ENCODE results near the gene SFTPD.
"Not testable (repeated sequence)": the region's sequence is repeated elsewhere in the genome, so short reads cannot be mapped to it uniquely, and the experiment has no call there.

SFTPD gene

GRCh38 chr10:79927111-79927828 lies 21.6 kb downstream of the SFTPD start:
- Histone ChIP-seq H2AFZ (ENCODE audit: low read depth, low read length) (no peak overlapping the region), H3K4me3 (ENCODE audit: low read length) (no peak overlapping the region), H3K36me3 (ENCODE audit: insufficient read depth, low read length) (no peaks in the 10 kb centered on the region), H3K27me3 (ENCODE audit: insufficient read depth, low read length) (no peaks in the 10 kb centered on the region), H3K4me1 (ENCODE audit: insufficient read depth, low read length) (no peaks in the 10 kb centered on the region), H3K9me3 (ENCODE audit: low read length) (no peaks in the 10 kb centered on the region)

DNA sequence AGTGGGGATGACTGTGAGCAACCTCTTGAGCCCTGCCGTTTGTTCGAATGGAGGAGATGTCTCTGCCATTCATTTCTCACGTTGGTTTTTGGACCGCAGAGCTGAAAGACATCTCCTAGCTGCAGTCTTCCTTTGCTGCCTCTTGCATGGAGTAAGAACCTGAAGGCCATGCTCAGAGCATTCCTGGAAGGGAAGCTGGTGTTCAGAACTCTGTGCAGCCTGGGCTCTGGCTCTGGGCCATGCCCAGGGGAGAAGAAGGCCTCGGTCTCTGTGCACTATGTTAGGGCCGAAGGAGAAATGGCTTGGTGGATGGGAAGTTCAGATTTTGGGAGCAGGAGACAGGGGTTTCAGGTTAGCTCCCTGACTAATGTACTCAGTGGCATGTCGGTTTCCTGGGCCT lies 22.9 kb downstream of the SFTPD start:
- no peaks in the 10 kb centered on the region for H3K27me3 ChIP-seq (ENCODE audit: insufficient read depth, low read length)
- no peak overlapping the region for H2AFZ ChIP-seq (ENCODE audit: low read depth, low read length)
- no peaks in the 10 kb centered on the region for H3K4me1 ChIP-seq (ENCODE audit: insufficient read depth, low read length)
- H3K36me3 ChIP-seq (ENCODE audit: insufficient read depth, low read length) = no peaks in the 10 kb centered on the region
- no peak overlapping the region for H3K4me3 ChIP-seq (ENCODE audit: low read length)
- H3K9me3 ChIP-seq (ENCODE audit: low read length) = no peaks in the 10 kb centered on the region

GRCh38 chr10:79925614-79926013 lies 23.3 kb downstream of the SFTPD start:
- no peak overlapping the region for H3K4me3 ChIP-seq (ENCODE audit: low read length)
- no peaks in the 10 kb centered on the region for H3K9me3 ChIP-seq (ENCODE audit: low read length)
- H3K36me3 ChIP-seq (ENCODE audit: insufficient read depth, low read length) = no peaks in the 10 kb centered on the region
- H2AFZ ChIP-seq (ENCODE audit: low read depth, low read length) = no peak overlapping the region
- H3K4me1 ChIP-seq (ENCODE audit: insufficient read depth, low read length) = no peaks in the 10 kb centered on the region
- H3K27me3 ChIP-seq (ENCODE audit: insufficient read depth, low read length) = no peaks in the 10 kb centered on the region

- Histone ChIP-seq H3K36me3 (ENCODE audit: insufficient read depth, low read length) (no peaks in the 10 kb centered on the region), H3K27me3 (ENCODE audit: insufficient read depth, low read length) (no peaks in the 10 kb centered on the region), H3K4me1 (ENCODE audit: insufficient read depth, low read length) (no peaks in the 10 kb centered on the region), H2AFZ (ENCODE audit: low read depth, low read length) (no peak overlapping the region), H3K4me3 (ENCODE audit: low read length) (no peak overlapping the region), H3K9me3 (ENCODE audit: low read length) (no peaks in the 10 kb centered on the region)
Measured at GRCh38 chr10:79923669-79924068, 25.2 kb downstream of the SFTPD start.

GRCh38 chr10:79923145-79923544 lies 25.8 kb downstream of the SFTPD start:
- Histone ChIP-seq H3K27me3 (ENCODE audit: insufficient read depth, low read length) (no peaks in the 10 kb centered on the region), H3K4me1 (ENCODE audit: insufficient read depth, low read length) (no peaks in the 10 kb centered on the region), H3K36me3 (ENCODE audit: insufficient read depth, low read length) (no peaks in the 10 kb centered on the region), H2AFZ (ENCODE audit: low read depth, low read length) (no peak overlapping the region), H3K4me3 (ENCODE audit: low read length) (no peak overlapping the region), H3K9me3 (ENCODE audit: low read length) (no peaks in the 10 kb centered on the region)

DNA sequence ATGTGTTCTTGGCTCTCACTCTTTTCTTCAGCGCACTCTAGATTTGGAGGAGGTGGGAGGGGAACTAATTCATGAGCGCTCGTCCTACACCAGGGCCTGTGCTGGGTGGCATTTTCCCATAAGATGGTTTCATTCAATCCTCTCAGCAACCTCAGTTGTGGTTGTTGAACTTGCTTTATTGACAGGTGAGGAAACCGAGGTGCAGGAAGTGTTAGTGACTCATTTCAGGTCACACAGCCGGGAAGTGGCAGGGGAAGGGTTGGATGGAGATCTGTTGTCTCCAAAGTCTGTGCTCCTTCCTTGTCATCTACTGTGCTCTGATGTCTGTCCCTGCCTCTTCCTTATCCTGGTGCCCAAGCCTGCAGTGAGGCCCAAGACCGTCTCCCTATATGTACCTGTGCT lies 26.9 kb downstream of the SFTPD start:
- not testable (repeated sequence) for H3K27me3 ChIP-seq (ENCODE audit: insufficient read depth, low read length); H3K4me1 ChIP-seq (ENCODE audit: insufficient read depth, low read length)

DNA sequence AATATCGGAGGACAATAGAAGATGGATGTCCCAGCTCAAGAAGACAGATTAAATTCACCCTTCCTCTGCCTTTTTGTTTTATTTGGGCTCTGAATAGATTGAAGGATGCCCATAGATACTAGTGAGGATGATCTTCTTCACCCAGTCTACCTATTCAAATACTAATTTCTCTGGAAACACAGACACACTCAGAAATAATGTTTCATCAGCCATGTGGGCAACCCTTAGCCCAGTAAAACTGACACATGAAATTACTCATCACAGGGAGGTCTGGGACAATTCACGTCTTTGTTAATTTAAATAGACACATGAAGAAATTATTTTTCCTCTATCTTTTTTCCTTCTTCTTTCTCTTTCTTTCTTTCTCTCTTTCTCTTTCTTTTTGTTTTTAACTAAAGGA lies 33.1 kb downstream of the SFTPD start:
- not testable (repeated sequence) for H3K36me3 ChIP-seq (ENCODE audit: insufficient read depth, low read length); H3K4me1 ChIP-seq (ENCODE audit: insufficient read depth, low read length); H3K4me3 ChIP-seq (ENCODE audit: low read length); H2AFZ ChIP-seq (ENCODE audit: low read depth, low read length); H3K9me3 ChIP-seq (ENCODE audit: low read length); H3K27me3 ChIP-seq (ENCODE audit: insufficient read depth, low read length)

More for the DNA sequence above, 26.9 kb downstream of the SFTPD start:
- H3K4me3 ChIP-seq (ENCODE audit: low read length); H3K9me3 ChIP-seq (ENCODE audit: low read length); H2AFZ ChIP-seq (ENCODE audit: low read depth, low read length); H3K36me3 ChIP-seq (ENCODE audit: insufficient read depth, low read length): not testable (repeated sequence)

- H3K36me3 ChIP-seq (ENCODE audit: insufficient read depth, low read length) = not testable (repeated sequence)
Measured at GRCh38 chr10:79914512-79914911, 34.4 kb downstream of the SFTPD start.

GRCh38 chr10:79910836-79911235 lies 38.1 kb downstream of the SFTPD start:
- Histone ChIP-seq H3K27me3 (ENCODE audit: insufficient read depth, low read length) (no peaks in the 10 kb centered on the region), H3K36me3 (ENCODE audit: insufficient read depth, low read length) (no peaks in the 10 kb centered on the region), H3K4me3 (ENCODE audit: low read length) (no peak overlapping the region), H2AFZ (ENCODE audit: low read depth, low read length) (no peak overlapping the region), H3K9me3 (ENCODE audit: low read length) (no peaks in the 10 kb centered on the region), H3K4me1 (ENCODE audit: insufficient read depth, low read length) (no peaks in the 10 kb centered on the region)

More at GRCh38 chr10:79914512-79914911, 34.4 kb downstream of the SFTPD start:
- H3K27me3 ChIP-seq (ENCODE audit: insufficient read depth, low read length); H3K4me1 ChIP-seq (ENCODE audit: insufficient read depth, low read length); H2AFZ ChIP-seq (ENCODE audit: low read depth, low read length); H3K9me3 ChIP-seq (ENCODE audit: low read length); H3K4me3 ChIP-seq (ENCODE audit: low read length): not testable (repeated sequence)

- H3K4me1 ChIP-seq (ENCODE audit: insufficient read depth, low read length) = no peaks in the 10 kb centered on the region
- H2AFZ ChIP-seq (ENCODE audit: low read depth, low read length) = no peak overlapping the region
Measured at GRCh38 chr10:79910344-79910743, 38.6 kb downstream of the SFTPD start.

GRCh38 chr10:79905322-79906314 lies 43.3 kb downstream of the SFTPD start:
- Histone ChIP-seq H3K27me3 (ENCODE audit: insufficient read depth, low read length) (no peaks in the 10 kb centered on the region), H2AFZ (ENCODE audit: low read depth, low read length) (peak overlapping the region; percentile 62), H3K4me3 (ENCODE audit: low read length) (peak overlapping the region; percentile 73), H3K36me3 (ENCODE audit: insufficient read depth, low read length) (no peaks in the 10 kb centered on the region), H3K9me3 (ENCODE audit: low read length) (no peaks in the 10 kb centered on the region), H3K4me1 (ENCODE audit: insufficient read depth, low read length) (peaks cover 2% of the 10 kb centered on the region)

More at GRCh38 chr10:79910344-79910743, 38.6 kb downstream of the SFTPD start:
- Histone ChIP-seq H3K9me3 (ENCODE audit: low read length) (no peaks in the 10 kb centered on the region), H3K36me3 (ENCODE audit: insufficient read depth, low read length) (no peaks in the 10 kb centered on the region), H3K27me3 (ENCODE audit: insufficient read depth, low read length) (no peaks in the 10 kb centered on the region), H3K4me3 (ENCODE audit: low read length) (no peak overlapping the region)

GRCh38 chr10:79904671-79905321 lies 44.1 kb downstream of the SFTPD start:
- Histone ChIP-seq H3K27me3 (ENCODE audit: insufficient read depth, low read length) (no peaks in the 10 kb centered on the region), H3K9me3 (ENCODE audit: low read length) (no peaks in the 10 kb centered on the region), H3K4me3 (ENCODE audit: low read length) (peak overlapping the region; percentile 73), H2AFZ (ENCODE audit: low read depth, low read length) (peak overlapping the region; percentile 62), H3K36me3 (ENCODE audit: insufficient read depth, low read length) (no peaks in the 10 kb centered on the region), H3K4me1 (ENCODE audit: insufficient read depth, low read length) (peaks cover 2% of the 10 kb centered on the region)

DNA sequence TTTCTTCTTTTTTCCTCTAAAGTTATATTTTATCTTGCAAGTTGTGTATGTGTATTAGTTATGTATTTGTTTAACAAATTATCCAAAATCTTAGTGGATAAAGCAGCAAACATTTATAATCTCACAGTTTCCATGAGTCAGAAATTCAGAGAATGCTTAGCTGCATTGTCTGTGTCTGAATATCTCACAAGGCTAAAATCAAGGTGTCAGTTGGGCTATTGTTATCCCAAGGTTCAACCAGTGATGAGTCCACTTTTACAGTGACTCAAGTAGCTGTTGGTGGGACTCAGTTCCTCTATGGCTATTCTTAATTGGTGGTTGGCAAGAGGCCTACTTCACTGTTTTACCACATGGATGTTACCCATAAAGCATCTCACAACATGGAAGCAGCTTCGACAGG lies 47.3 kb downstream of the SFTPD start:
- not testable (repeated sequence) for H3K4me1 ChIP-seq (ENCODE audit: insufficient read depth, low read length); H2AFZ ChIP-seq (ENCODE audit: low read depth, low read length); H3K27me3 ChIP-seq (ENCODE audit: insufficient read depth, low read length); H3K36me3 ChIP-seq (ENCODE audit: insufficient read depth, low read length); H3K4me3 ChIP-seq (ENCODE audit: low read length); H3K9me3 ChIP-seq (ENCODE audit: low read length)
